ENCODE results near the gene MIPEP.

Gene MIPEP

DNA sequence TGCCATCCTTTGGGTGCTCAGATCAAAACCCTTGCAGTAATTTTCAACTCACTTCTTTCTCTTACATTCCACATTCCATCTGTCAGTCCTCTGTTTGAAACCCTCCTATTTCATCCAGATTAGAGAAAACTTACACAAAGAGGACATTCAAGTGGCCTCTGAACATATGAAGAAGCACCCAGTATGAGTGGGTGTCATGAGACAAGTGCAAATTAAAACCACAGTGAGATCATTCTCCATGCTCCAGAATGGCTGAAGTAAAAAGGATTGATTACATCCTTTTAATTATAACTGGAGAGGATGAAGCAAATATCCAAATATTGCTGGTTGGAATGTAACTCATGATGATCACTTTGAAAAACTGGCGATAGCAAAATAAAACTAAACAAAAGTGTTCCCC, 96.5 kb downstream of the MIPEP start:
- ATAC-seq (replicated peaks; ENCODE audit: extremely low read depth, poor library complexity, severe bottlenecking) = no peak
- no peak for DNase-seq (ENCODE audit: low spot score in 2 of 2)
- no peaks in the 10 kb centered on the region for H3K9me3 Mint-ChIP-seq
- no peaks in the 10 kb centered on the region for H3K4me1 Mint-ChIP-seq
- no peaks in the 10 kb centered on the region for H3K27me3 Mint-ChIP-seq
- no peak overlapping the region for H3K27ac Mint-ChIP-seq (ENCODE audit: low read depth)
- H3K36me3 Mint-ChIP-seq (ENCODE audit: insufficient read depth) = peaks cover 2% of the 10 kb centered on the region
- H3K4me3 Mint-ChIP-seq = no peak overlapping the region

DNA sequence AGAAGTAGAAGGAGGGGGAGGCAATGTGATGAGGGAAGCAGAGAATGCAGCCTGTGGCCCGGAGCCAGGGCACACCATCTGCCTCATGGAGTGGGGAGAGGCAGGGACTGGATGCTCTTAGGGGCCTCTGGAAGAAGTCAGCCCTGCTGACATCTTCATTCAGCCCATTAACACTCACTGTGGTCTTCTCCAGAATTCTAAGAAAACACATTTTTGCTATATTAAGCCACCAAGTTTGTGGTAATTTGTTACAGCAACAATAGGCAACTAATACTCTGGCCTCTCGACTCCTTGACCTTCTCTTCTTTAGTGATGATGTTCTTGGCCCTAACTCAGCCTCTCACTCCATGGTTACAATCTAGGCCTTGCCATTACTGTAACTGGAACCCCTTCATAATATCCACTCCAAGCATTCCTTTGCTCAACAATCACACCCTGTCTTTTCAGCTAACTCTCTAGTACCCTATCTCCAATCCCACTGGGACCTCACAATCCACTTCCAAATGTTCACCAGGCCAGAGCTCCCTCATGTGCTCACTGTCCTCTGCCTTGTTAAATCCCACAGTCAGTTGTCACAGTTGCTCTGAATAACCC, 98.5 kb downstream of the MIPEP start:
- H3K27ac Mint-ChIP-seq (ENCODE audit: low read depth) = no peak overlapping the region
- ATAC-seq (replicated peaks; ENCODE audit: extremely low read depth, poor library complexity, severe bottlenecking) (no peak), DNase-seq (ENCODE audit: low spot score in 2 of 2) (no peak)
- H3K27me3 Mint-ChIP-seq = no peaks in the 10 kb centered on the region
- no peaks in the 10 kb centered on the region for H3K36me3 Mint-ChIP-seq (ENCODE audit: insufficient read depth)
- no peaks in the 10 kb centered on the region for H3K9me3 Mint-ChIP-seq
- no peaks in the 10 kb centered on the region for H3K4me1 Mint-ChIP-seq
- H3K4me3 Mint-ChIP-seq = no peak overlapping the region

DNA sequence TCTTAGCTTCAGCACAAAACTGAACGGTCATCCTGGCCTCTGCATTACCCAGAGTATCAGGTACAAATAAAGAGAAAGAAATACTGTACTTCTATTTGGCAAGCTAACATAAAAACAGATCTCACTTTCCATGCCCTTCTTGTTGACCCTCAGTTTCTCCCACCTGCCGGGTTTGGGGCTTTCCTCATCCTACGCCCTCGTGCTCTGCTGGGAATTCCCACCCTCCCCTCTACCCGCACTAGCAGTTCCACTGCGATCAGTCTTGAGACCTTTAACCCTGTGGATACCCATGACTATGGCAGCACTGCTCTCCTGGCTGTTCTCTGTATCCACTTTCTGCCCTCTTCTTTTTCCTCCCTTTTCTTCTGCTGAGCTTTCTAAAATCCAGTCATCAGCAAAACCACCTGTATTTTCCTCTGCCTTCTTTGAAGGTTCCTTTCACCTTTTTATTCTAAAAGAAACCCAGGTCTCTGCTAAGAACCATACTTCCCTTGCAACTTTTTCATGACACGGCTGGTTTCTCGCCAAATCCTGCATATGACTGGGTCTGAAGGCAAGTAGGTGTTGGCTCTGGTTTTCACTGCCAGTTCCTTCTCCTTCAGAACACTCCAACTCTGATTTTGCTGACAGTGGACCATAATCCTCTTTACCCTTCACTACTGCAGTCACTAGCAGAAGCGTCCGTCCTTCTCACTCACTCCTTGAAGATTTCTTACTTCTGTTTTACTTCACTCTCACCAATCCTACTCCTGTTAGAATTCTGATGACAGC, 99.4 kb downstream of the MIPEP start:
- ATAC-seq (replicated peaks; ENCODE audit: extremely low read depth, poor library complexity, severe bottlenecking) (no peak), DNase-seq (ENCODE audit: low spot score in 2 of 2) (no peak)
- Mint-ChIP-seq H3K4me1 (no peaks in the 10 kb centered on the region), H3K36me3 (ENCODE audit: insufficient read depth) (no peaks in the 10 kb centered on the region), H3K4me3 (no peak overlapping the region), H3K9me3 (no peaks in the 10 kb centered on the region), H3K27me3 (no peaks in the 10 kb centered on the region), H3K27ac (ENCODE audit: low read depth) (no peak overlapping the region)

DNA sequence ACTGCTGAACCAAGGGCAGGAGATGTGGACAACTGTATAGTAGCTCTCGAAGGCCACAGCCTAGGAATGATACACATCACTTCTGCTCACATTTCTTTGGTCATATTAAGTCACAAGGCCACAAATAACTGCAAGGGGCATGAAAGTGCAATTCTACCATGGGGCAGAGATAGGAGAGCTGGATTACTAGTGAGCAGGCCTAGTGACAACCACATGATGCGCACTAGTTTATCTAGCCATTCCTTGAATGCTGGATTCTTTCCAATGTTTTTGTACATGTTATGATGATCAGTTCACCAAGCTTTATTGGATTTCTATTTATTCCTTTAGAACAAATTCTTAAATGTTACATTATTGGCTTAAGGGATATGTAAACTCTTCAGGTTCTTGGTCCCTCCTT, 100.7 kb downstream of the MIPEP start:
- Mint-ChIP-seq H3K27me3 (no peaks in the 10 kb centered on the region), H3K36me3 (ENCODE audit: insufficient read depth) (no peaks in the 10 kb centered on the region), H3K9me3 (no peaks in the 10 kb centered on the region), H3K4me3 (no peak overlapping the region), H3K4me1 (no peaks in the 10 kb centered on the region), H3K27ac (ENCODE audit: low read depth) (no peak overlapping the region)
- DNase-seq (ENCODE audit: low spot score in 2 of 2) (no peak), ATAC-seq (replicated peaks; ENCODE audit: extremely low read depth, poor library complexity, severe bottlenecking) (no peak)

DNA sequence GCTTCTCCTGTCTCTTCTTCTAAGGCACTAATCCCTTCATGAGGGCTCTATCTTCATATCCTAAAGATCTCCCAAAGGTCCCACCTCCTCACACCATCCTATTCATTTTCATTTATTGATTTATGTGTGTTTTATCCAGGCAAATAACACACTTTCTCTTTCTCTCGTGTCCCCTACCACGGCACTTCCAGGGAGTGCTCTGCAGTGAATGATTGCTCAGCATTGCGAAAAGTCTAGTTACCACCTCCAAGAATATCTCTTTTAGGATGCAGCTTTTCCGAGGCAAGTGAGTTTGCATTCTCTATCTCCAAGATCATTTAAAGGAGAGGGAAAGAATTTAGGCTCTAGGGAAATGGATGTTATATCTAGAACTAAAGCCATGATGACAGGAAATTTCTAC, 101.7 kb downstream of the MIPEP start:
- no peak overlapping the region for H3K27ac Mint-ChIP-seq (ENCODE audit: low read depth)
- peaks cover 2% of the 10 kb centered on the region for H3K4me1 Mint-ChIP-seq
- H3K4me3 Mint-ChIP-seq = no peak overlapping the region
- no peaks in the 10 kb centered on the region for H3K27me3 Mint-ChIP-seq
- H3K9me3 Mint-ChIP-seq = no peaks in the 10 kb centered on the region
- no peaks in the 10 kb centered on the region for H3K36me3 Mint-ChIP-seq (ENCODE audit: insufficient read depth)
- no peak for ATAC-seq (replicated peaks; ENCODE audit: extremely low read depth, poor library complexity, severe bottlenecking)
- DNase-seq (ENCODE audit: low spot score in 2 of 2) = no peak

DNA sequence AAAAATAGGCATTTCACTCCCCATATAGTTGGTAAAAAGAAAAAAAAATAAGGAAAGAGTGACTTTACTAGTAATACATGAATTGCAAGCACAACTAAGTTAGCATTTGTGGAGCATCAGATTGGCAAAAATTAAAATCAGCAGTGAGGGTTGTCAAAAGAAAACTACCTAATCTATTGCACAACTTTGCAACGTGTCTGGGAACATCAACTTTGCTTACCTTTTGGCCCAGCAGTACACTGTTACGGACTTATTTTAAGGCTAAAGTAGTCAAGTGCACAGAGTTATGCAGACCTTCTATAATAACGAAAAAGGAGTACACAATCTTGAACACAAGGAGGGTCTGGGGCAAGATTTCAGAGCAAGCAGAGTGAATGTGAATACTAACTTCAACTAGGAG, 102.6 kb downstream of the MIPEP start:
- H3K27me3 Mint-ChIP-seq = no peaks in the 10 kb centered on the region
- DNase-seq (ENCODE audit: low spot score in 2 of 2) (no peak), ATAC-seq (replicated peaks; ENCODE audit: extremely low read depth, poor library complexity, severe bottlenecking) (no peak)
- H3K9me3 Mint-ChIP-seq = no peaks in the 10 kb centered on the region
- peaks cover 6% of the 10 kb centered on the region for H3K4me1 Mint-ChIP-seq
- no peak overlapping the region for H3K4me3 Mint-ChIP-seq
- H3K36me3 Mint-ChIP-seq (ENCODE audit: insufficient read depth) = no peaks in the 10 kb centered on the region
- H3K27ac Mint-ChIP-seq (ENCODE audit: low read depth) = no peak overlapping the region

DNA sequence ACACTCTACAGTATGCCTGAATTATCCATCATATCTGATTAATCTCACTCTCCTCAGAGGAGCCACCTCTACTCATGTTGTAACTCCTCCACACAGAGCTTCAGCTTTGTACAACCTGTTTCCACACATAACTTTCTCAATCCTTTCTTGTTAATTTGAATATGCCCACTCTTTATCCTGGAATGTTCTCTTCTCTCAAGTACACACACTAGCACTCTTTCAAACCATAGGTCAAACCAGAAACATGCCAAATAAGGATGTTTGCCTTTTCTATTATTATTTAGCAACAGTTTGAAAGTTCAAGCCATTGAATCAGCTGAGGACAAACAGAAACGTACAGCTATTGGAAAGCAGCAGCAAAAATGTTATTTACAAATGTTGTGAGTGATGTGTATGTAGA, 110.3 kb downstream of the MIPEP start:
- H3K9me3 Mint-ChIP-seq = no peaks in the 10 kb centered on the region
- DNase-seq (ENCODE audit: low spot score in 2 of 2) (no peak), ATAC-seq (replicated peaks; ENCODE audit: extremely low read depth, poor library complexity, severe bottlenecking) (no peak)
- peaks cover 6% of the 10 kb centered on the region for H3K4me1 Mint-ChIP-seq
- H3K4me3 Mint-ChIP-seq = no peak overlapping the region
- no peak overlapping the region for H3K27ac Mint-ChIP-seq (ENCODE audit: low read depth)
- H3K27me3 Mint-ChIP-seq = no peaks in the 10 kb centered on the region
- H3K36me3 Mint-ChIP-seq (ENCODE audit: insufficient read depth) = no peaks in the 10 kb centered on the region

DNA sequence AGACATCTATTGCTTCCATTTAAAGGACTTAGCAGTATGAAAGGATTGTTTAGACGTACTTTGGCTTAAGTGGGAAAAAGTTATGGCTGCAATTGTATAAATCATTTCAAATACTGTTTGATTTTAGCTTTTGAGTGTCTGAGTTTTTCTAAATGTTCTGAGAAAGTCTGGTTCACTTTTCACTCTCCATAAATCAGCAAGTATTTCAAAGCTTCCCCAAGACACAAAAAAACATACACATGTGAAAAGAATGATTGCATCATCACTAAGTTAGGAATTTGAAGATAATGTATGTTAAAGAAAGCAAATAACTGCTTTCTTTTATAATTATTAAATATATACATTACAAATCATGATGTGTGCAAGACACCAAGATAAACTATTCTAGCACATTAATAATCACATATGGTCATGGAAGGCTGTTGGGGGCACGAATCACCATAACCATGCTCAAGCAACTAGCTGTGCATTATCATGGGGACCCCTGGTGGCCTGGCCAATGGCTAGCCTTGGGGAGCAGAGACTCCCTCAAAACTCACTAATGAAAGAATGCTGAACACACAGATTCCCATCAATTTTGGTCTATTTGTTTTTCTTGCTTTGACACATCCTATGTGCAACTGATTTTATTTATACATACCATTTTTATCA, 111.1 kb downstream of the MIPEP start:
- peaks cover 6% of the 10 kb centered on the region for H3K4me1 Mint-ChIP-seq
- no peaks in the 10 kb centered on the region for H3K27me3 Mint-ChIP-seq
- H3K27ac Mint-ChIP-seq (ENCODE audit: low read depth) = no peak overlapping the region
- no peaks in the 10 kb centered on the region for H3K36me3 Mint-ChIP-seq (ENCODE audit: insufficient read depth)
- H3K4me3 Mint-ChIP-seq = no peak overlapping the region
- ATAC-seq (replicated peaks; ENCODE audit: extremely low read depth, poor library complexity, severe bottlenecking) = no peak
- no peak for DNase-seq (ENCODE audit: low spot score in 2 of 2)
- H3K9me3 Mint-ChIP-seq = no peaks in the 10 kb centered on the region

DNA sequence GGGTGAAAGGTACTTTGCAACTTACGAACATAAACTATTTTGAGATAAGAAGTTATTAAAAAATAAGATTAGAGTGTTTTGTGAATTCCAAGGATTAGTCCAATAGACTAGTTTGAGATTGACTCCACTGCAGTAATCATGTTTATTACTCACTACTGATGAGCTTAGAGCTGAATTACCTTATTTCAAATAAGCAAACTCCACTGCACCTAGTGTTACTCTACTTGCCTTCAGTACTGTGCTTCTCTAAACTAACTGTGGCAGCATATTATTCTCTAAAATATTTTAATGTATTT, 111.7 kb downstream of the MIPEP start:
- no peak for DNase-seq (ENCODE audit: low spot score in 2 of 2)
- Mint-ChIP-seq H3K4me1 (peaks cover 5% of the 10 kb centered on the region), H3K27ac (ENCODE audit: low read depth) (no peak overlapping the region), H3K9me3 (no peaks in the 10 kb centered on the region), H3K27me3 (no peaks in the 10 kb centered on the region), H3K36me3 (ENCODE audit: insufficient read depth) (no peaks in the 10 kb centered on the region), H3K4me3 (no peak overlapping the region)
- ATAC-seq (replicated peaks; ENCODE audit: extremely low read depth, poor library complexity, severe bottlenecking) = no peak

DNA sequence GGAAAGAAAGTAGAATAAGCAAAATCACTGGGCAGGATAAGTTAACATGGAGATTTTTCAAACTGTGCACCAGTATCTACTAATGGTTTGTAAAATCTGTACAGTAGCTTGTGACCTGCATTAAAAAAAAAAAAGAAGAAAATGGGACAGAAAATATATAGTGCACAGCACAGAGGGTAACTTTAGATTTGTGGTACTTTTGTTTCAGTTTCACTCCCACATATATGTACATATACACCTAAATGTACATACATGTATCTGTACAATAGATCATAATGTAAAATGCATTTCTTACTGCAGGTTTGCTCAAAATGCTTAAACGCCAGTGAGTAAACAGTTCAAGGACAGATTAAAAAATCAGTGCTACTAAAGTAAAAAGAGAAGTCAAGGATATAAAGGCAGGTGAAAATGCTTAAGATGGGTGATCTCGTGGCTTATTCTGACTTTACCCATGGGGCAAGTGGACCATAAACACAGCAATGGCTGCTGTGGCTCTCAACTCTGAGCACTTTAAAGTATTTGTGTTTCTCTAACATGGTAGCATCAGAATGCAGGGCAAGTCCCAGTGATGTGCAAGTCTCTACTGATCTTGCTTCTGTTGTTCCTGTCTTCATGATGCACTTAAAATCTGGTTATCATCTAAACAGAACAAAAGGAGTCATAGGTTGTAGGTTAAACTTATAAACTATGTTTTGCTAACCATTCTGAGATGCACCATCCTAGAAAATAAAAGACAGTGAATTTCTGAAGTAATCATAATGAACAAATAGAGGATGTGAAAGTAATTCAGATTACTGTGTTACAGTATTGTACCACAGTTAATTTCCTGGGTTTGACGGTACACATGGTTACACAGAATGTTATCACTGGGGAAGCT, 112.3 kb downstream of the MIPEP start:
- no peaks in the 10 kb centered on the region for H3K9me3 Mint-ChIP-seq
- H3K36me3 Mint-ChIP-seq (ENCODE audit: insufficient read depth) = no peaks in the 10 kb centered on the region
- H3K4me3 Mint-ChIP-seq = no peak overlapping the region
- no peaks in the 10 kb centered on the region for H3K4me1 Mint-ChIP-seq
- no peak overlapping the region for H3K27ac Mint-ChIP-seq (ENCODE audit: low read depth)
- no peaks in the 10 kb centered on the region for H3K27me3 Mint-ChIP-seq
- ATAC-seq (replicated peaks; ENCODE audit: extremely low read depth, poor library complexity, severe bottlenecking) (no peak), DNase-seq (ENCODE audit: low spot score in 2 of 2) (no peak)

DNA sequence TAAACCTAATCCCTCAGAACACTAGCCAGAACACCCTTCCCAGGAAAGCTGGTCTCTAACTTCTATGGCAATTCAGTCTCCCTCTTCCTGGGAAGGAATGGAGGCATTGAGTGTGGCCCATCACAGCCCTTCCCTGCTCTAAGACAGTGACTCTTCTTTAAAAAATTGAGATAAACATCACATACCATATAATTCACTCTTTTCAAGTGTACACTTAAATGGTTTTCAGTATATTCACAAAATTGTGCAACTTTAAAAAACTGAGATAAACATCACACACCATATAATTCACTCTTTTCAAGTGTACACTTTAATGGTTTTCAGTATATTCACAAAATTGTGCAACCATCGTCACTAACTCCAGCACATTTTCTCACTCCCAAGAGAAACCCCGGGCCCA, 116.5 kb downstream of the MIPEP start:
- no peak overlapping the region for H3K4me3 Mint-ChIP-seq
- ATAC-seq (replicated peaks; ENCODE audit: extremely low read depth, poor library complexity, severe bottlenecking) (no peak), DNase-seq (ENCODE audit: low spot score in 2 of 2) (no peak)
- H3K36me3 Mint-ChIP-seq (ENCODE audit: insufficient read depth) = no peaks in the 10 kb centered on the region
- H3K4me1 Mint-ChIP-seq = peaks cover 6% of the 10 kb centered on the region
- no peak overlapping the region for H3K27ac Mint-ChIP-seq (ENCODE audit: low read depth)
- H3K27me3 Mint-ChIP-seq = no peaks in the 10 kb centered on the region
- no peaks in the 10 kb centered on the region for H3K9me3 Mint-ChIP-seq

DNA sequence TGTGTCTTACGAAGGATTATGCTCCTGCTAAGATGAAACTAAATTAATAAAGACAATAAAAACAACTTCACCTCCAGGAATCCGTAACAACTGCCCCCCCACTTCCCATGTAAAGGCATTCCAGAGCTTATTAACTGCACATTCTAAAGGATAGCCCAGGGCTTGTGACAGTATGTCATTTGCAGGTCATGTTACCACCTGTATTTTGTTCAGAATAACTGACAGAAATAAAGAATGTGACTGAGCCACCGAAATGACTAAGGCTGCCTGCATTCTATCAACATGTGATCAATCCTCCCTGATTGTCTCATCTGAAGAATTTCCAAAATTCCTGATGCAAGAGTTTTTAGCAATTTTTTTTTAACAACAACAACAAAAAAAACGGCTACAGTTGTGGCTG, 117.2 kb downstream of the MIPEP start:
- Mint-ChIP-seq H3K27me3 (no peaks in the 10 kb centered on the region), H3K4me3 (no peak overlapping the region), H3K4me1 (peaks cover 6% of the 10 kb centered on the region), H3K9me3 (no peaks in the 10 kb centered on the region), H3K36me3 (ENCODE audit: insufficient read depth) (no peaks in the 10 kb centered on the region), H3K27ac (ENCODE audit: low read depth) (no peak overlapping the region)
- ATAC-seq (replicated peaks; ENCODE audit: extremely low read depth, poor library complexity, severe bottlenecking) (no peak), DNase-seq (ENCODE audit: low spot score in 2 of 2) (no peak)

All from central memory CD8-positive, alpha-beta T cell (primary cell).